IMR-90 (cell line): ENCODE measurements around the gene TNFSF9.

Source experiments
- CEBPB ChIP-seq: IDR thresholded peaks from 2 replicates; pipeline ENCODE4 v1.6.1; 2012; ENCODE audit warnings: low read depth, low read length, improper control_type of control experiment
- CTCF ChIP-seq: conservative IDR thresholded peaks from 2 replicates; pipeline ENCODE4 v1.5.1; 2012; ENCODE audit warnings: mild to moderate bottlenecking, low read depth, low read length, improper control_type of control experiment
- FOS ChIP-seq: fragments of 150-350 bp; IDR thresholded peaks from 2 replicates; pipeline ENCODE4 v1.6.1; 2016; ENCODE audit warnings: low read depth, low read length
- NFE2L2 ChIP-seq: fragments of 150-350 bp; IDR thresholded peaks from 2 replicates; pipeline ENCODE4 v1.6.1; 2016; ENCODE audit warnings: low read depth, mild to moderate bottlenecking, low read length
- POLR2A ChIP-seq: IDR thresholded peaks from 2 replicates; pipeline ENCODE4 v1.6.1; 2012; ENCODE audit warnings: mild to moderate bottlenecking, low read depth, low read length
- RAD21 ChIP-seq: IDR thresholded peaks from 2 replicates; pipeline ENCODE4 v1.6.1; 2012; ENCODE audit warnings: low read length, improper control_type of control experiment
- RCOR1 ChIP-seq: IDR thresholded peaks from 2 replicates; pipeline ENCODE4 v1.6.1; 2012; ENCODE audit warnings: mild to moderate bottlenecking, low read length, improper control_type of control experiment; ENCODE audit not compliant: insufficient replicate concordance
- RFX5 ChIP-seq: IDR thresholded peaks from 2 replicates; pipeline ENCODE4 v1.8.0; 2012; ENCODE audit warnings: low read depth, mild to moderate bottlenecking, low read length, moderate library complexity

DNA sequence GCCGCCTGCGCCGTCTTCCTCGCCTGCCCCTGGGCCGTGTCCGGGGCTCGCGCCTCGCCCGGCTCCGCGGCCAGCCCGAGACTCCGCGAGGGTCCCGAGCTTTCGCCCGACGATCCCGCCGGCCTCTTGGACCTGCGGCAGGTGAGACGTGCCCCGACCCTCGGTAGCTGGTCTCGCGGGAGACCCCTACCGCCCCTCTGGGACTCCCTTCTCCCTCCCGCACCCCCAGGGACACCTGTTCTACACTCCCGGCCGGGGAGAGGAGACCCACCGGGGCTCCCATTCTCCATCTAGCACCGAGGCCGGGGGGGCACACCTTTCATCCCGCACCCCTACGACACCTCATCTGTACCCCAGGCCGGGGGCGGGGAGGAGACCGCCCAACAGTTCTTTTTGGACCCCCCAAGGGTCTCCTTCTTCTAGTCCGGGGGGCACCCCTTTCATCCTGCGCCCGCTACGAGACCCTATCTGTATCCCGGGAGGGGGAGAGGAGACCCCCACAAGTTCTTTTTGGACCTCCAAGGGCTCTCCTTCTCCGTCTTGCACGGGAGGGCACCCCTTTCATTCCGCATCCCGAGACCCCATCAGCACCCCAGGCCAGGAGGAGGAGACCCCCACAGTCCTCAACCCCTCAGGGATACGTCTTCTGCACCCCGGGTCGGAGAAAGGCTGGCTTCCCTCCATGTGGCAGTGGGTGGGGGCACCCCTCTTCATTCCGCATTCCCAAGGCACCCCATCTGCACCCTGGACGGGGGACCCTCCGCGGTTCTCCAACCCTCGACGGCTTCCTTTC lies 533 bp downstream of the TNFSF9 start:
- TF ChIP-seq CTCF (no peak), POLR2A (no peak), CEBPB (no peak), RAD21 (no peak), RCOR1 (no peak), FOS (no peak), RFX5 (no peak), NFE2L2 (no peak)
